H9 (cell line): ENCODE measurements around the gene THY1. TPM values are rescaled to one million over a fixed set of nuclear protein-coding genes. Genes with fewer than 3 reads are reported as not detected.

Experiments
- DNase-seq: peaks from one replicate; pipeline ENCODE4 v3.0.0-alpha.2; 2017
- H2AFZ ChIP-seq: one replicate; pipeline ENCODE4 v1.6.1; 2013; ENCODE audit warnings: mild to moderate bottlenecking, low read length, control low read depth, moderate library complexity
- H2AK5ac ChIP-seq: 2 replicates; pipeline ENCODE4 v1.6.1; 2013; ENCODE audit warnings: low read length, control low read depth, mixed read lengths; ENCODE audit not compliant: insufficient read length
- H2BK120ac ChIP-seq: one replicate; pipeline ENCODE4 v1.6.1; 2013; ENCODE audit warnings: low read depth, mild to moderate bottlenecking, low read length, control low read depth, inconsistent platforms; ENCODE audit not compliant: poor library complexity, severe bottlenecking
- H2BK12ac ChIP-seq: 2 replicates; pipeline ENCODE4 v1.6.1; 2013; ENCODE audit warnings: low read length, control low read depth, mixed read lengths, low read depth; ENCODE audit not compliant: insufficient read length
- H2BK15ac ChIP-seq: 2 replicates; pipeline ENCODE4 v1.6.1; 2013; ENCODE audit warnings: low read depth, low read length, control low read depth
- H2BK20ac ChIP-seq: one replicate; pipeline ENCODE4 v1.6.1; 2013; ENCODE audit warnings: low read depth, mild to moderate bottlenecking, low read length, control low read depth, inconsistent platforms; ENCODE audit not compliant: poor library complexity, severe bottlenecking
- H2BK5ac ChIP-seq: 2 replicates; pipeline ENCODE4 v1.6.1; 2013; ENCODE audit warnings: low read length, control low read depth, mixed read lengths; ENCODE audit not compliant: insufficient read length
- H3K14ac ChIP-seq: 2 replicates; pipeline ENCODE4 v1.6.1; 2013; ENCODE audit warnings: low read length, control low read depth; ENCODE audit not compliant: insufficient read depth
- H3K18ac ChIP-seq: 2 replicates; pipeline ENCODE4 v1.6.1; 2013; ENCODE audit warnings: low read depth, mild to moderate bottlenecking, mixed read lengths, low read length, control low read depth; ENCODE audit not compliant: insufficient read length
- H3K23ac ChIP-seq: 2 replicates; pipeline ENCODE4 v1.6.1; 2013; ENCODE audit warnings: low read length, control low read depth, mixed read lengths, low read depth; ENCODE audit not compliant: insufficient read length
- H3K23me2 ChIP-seq: 2 replicates; pipeline ENCODE4 v1.6.1; 2013; ENCODE audit warnings: low read depth, mild to moderate bottlenecking, mixed read lengths, low read length, control low read depth; ENCODE audit not compliant: insufficient read length, poor library complexity, severe bottlenecking
- H3K27ac ChIP-seq: 2 replicates; pipeline ENCODE4 v1.5.1; 2013; ENCODE audit warnings: low read length, control low read depth, mixed read lengths, low read depth; ENCODE audit not compliant: insufficient read length
- H3K27me3 ChIP-seq: 2 replicates; pipeline ENCODE4 v1.6.1; 2013; ENCODE audit warnings: low read length, control low read depth, inconsistent platforms; ENCODE audit not compliant: insufficient read depth
- H3K4ac ChIP-seq: 2 replicates; pipeline ENCODE4 v1.6.1; 2013; ENCODE audit warnings: low read depth, mild to moderate bottlenecking, control low read depth, inconsistent platforms, low read length, moderate library complexity
- H3K4me1 ChIP-seq: 2 replicates; pipeline ENCODE4 v1.6.1; 2013; ENCODE audit warnings: low read length, control low read depth, inconsistent platforms; ENCODE audit not compliant: insufficient read depth
- H3K4me2 ChIP-seq: 2 replicates; pipeline ENCODE4 v1.6.1; 2013; ENCODE audit warnings: low read length, control low read depth, mixed read lengths; ENCODE audit not compliant: insufficient read length, insufficient read depth
- H3K56ac ChIP-seq: 2 replicates; pipeline ENCODE4 v1.6.1; 2013; ENCODE audit warnings: low read depth, mild to moderate bottlenecking, mixed read lengths, low read length, control low read depth; ENCODE audit not compliant: insufficient read length
- H3K79me1 ChIP-seq: 2 replicates; pipeline ENCODE4 v1.6.1; 2013; ENCODE audit warnings: low read depth, mild to moderate bottlenecking, moderate library complexity, low read length, control low read depth, inconsistent platforms; ENCODE audit not compliant: insufficient read depth, poor library complexity, severe bottlenecking
- H3K79me2 ChIP-seq: 2 replicates; pipeline ENCODE4 v1.6.1; 2013; ENCODE audit warnings: low read length, control low read depth, inconsistent platforms; ENCODE audit not compliant: insufficient read depth
- H3K9ac ChIP-seq: 2 replicates; pipeline ENCODE4 v1.6.1; 2013; ENCODE audit warnings: low read length, control low read depth, mixed read lengths; ENCODE audit not compliant: insufficient read length; ENCODE audit errors: extremely low read depth
- H3K9me3 ChIP-seq: one replicate; pipeline ENCODE4 v1.6.1; 2013; ENCODE audit warnings: low read depth, low read length, inconsistent platforms; ENCODE audit not compliant: control insufficient read depth
- H3T11ph ChIP-seq: one replicate; pipeline ENCODE4 v1.6.1; 2013; ENCODE audit warnings: mild to moderate bottlenecking, low read length, control low read depth, inconsistent platforms
- H4K20me1 ChIP-seq: one replicate; pipeline ENCODE4 v1.6.1; 2013; ENCODE audit not compliant: control insufficient read depth, insufficient read length, insufficient read depth
- H4K5ac ChIP-seq: 2 replicates; pipeline ENCODE4 v1.6.1; 2013; ENCODE audit warnings: low read depth, mild to moderate bottlenecking, mixed read lengths, low read length, control low read depth; ENCODE audit not compliant: insufficient read length
- H4K8ac ChIP-seq: replicated peaks from 2 replicates; pipeline ENCODE4 v1.6.1; 2013; ENCODE audit warnings: low read length, control low read depth, mixed read lengths, low read depth; ENCODE audit not compliant: insufficient read length
- H4K91ac ChIP-seq: 2 replicates; pipeline ENCODE4 v1.6.1; 2013; ENCODE audit warnings: low read depth, mild to moderate bottlenecking, moderate library complexity, mixed read lengths, low read length, control low read depth; ENCODE audit not compliant: insufficient read length
- H3K27ac Mint-ChIP-seq, 3 experiments: 2 replicates in 2 of 3; 3 replicates in 1 of 3; pipeline ENCODE4 v1.8.0; 2020 to 2021; ENCODE audit warnings: mixed read lengths in 3 of 3, mild to moderate bottlenecking in 1 of 3, moderate library complexity in 1 of 3
- H3K27me3 Mint-ChIP-seq: 2 replicates; pipeline ENCODE4 v1.8.0; 2021; ENCODE audit warnings: low read depth, mild to moderate bottlenecking, moderate library complexity, mixed read lengths
- H3K36me3 Mint-ChIP-seq, 3 experiments: 2 replicates in 2 of 3; 3 replicates in 1 of 3; pipeline ENCODE4 v1.8.0; 2020 to 2021; ENCODE audit warnings: low read depth in 3 of 3, mixed read lengths in 3 of 3; ENCODE audit not compliant: insufficient read depth in 1 of 3
- H3K4me1 Mint-ChIP-seq, 2 experiments: 2 replicates each; pipeline ENCODE4 v1.8.0; 2020; ENCODE audit warnings: mixed read lengths in 2 of 2
- H3K4me3 Mint-ChIP-seq, 2 experiments: 2 replicates in 1 of 2; 3 replicates in 1 of 2; pipeline ENCODE4 v1.8.0; 2020 to 2021; ENCODE audit warnings: mild to moderate bottlenecking in 2 of 2, mixed read lengths in 2 of 2, moderate library complexity in 1 of 2
- H3K9me3 Mint-ChIP-seq, 2 experiments: 2 replicates in 1 of 2; 3 replicates in 1 of 2; pipeline ENCODE4 v1.8.0; 2020; ENCODE audit warnings: mild to moderate bottlenecking in 2 of 2, mixed read lengths in 2 of 2, moderate library complexity in 1 of 2
- CTCF ChIP-seq: fragments of 200-600 bp; sonication (generic); conservative IDR thresholded peaks from 3 replicates; pipeline ENCODE4 v1.8.0; 2021; ENCODE audit warnings: antibody characterized with exemption, mild to moderate bottlenecking
- WGBS: extraction: QIAGEN DNeasy Blood & Tissue Kit; methylation state at CpG from one replicate; pipeline ENCODE4 v1.1.7; 2013; ENCODE audit warnings: missing lambda C conversion rate, low lambda C conversion rate, mixed read lengths; ENCODE audit not compliant: insufficient read length; ENCODE audit errors: extremely low coverage; 5-methylcytosine and 5-hydroxymethylcytosine counted together
- total RNA-seq: library from RNA; stranded (reverse); gene quantifications from 2 replicates; pipeline ENCODE4 v1.2.1, GENCODE V29; 2021

THY1 gene
- total RNA-seq, 1 experiment from 2014 or later: 176 TPM

DNA sequence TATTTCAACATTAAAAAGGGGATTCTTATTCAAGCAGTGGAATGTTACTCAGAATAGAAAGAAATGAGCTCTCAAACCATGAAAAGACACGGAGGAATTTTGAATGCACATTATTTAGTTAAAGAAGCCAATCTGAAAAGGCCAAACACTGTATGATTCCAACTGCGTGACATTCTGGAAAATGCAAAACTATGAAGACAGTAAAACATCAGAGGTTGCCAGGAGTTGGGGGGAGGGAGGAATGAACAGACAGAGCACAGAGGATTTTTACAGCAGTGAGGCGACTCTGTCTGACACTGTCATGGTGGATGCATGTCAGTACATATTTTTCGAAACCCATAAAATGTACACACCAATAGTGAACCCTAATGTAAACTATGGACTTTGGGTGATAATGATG, 22.9 kb upstream of the THY1 start:
- no peak for TF ChIP-seq CTCF
- no peak overlapping the region for H3K27ac ChIP-seq
- Mint-ChIP-seq H3K4me1 (peaks cover 16 to 22% of the 10 kb centered on the region in 2 experiments), H3K36me3 (no peaks in the 10 kb centered on the region), H3K4me3 (no peak overlapping the region), H3K27me3 (peaks cover 2% of the 10 kb centered on the region), H3K9me3 (no peaks in the 10 kb centered on the region), H3K27ac (no peak overlapping the region)
- H3K4ac ChIP-seq: no peak overlapping the region
- H3K9ac ChIP-seq: no peak overlapping the region
- H4K20me1 ChIP-seq: no peaks in the 10 kb centered on the region
- no peak overlapping the region for H3K23ac ChIP-seq
- H4K8ac ChIP-seq: no peak overlapping the region
- H3K56ac ChIP-seq: no peak overlapping the region
- H2BK12ac ChIP-seq: no peak overlapping the region
- H2AFZ ChIP-seq: no peak overlapping the region
- no peaks in the 10 kb centered on the region; the same call in 1 of the 2 replicates for H3K4me1 ChIP-seq
- H3K4me2 ChIP-seq: no peak overlapping the region
- no peaks in the 10 kb centered on the region for H3K79me2 ChIP-seq
- no peaks in the 10 kb centered on the region for H3K9me3 ChIP-seq
- no peaks in the 10 kb centered on the region for H3K23me2 ChIP-seq
- no peak overlapping the region for H2BK120ac ChIP-seq
- H2BK5ac ChIP-seq: no peak overlapping the region
- H3K18ac ChIP-seq: no peak overlapping the region
- no peak overlapping the region for H3K14ac ChIP-seq
- no peak for DNase-seq
- no peaks in the 10 kb centered on the region for H3K27me3 ChIP-seq
- H2AK5ac ChIP-seq: no peak overlapping the region
- no peak overlapping the region for H2BK15ac ChIP-seq
- WGBS: no CpG with 5 or more reads among the region's 4 CpGs
- no peak overlapping the region for H4K5ac ChIP-seq
- no peak overlapping the region for H3T11ph ChIP-seq
- no peak overlapping the region for H2BK20ac ChIP-seq
- H3K79me1 ChIP-seq: no peaks in the 10 kb centered on the region
- no peak overlapping the region for H4K91ac ChIP-seq
